ENCODE data around the gene DNAAF8. TPM values are rescaled to one million over a fixed set of nuclear protein-coding genes. Genes with fewer than 3 reads are reported as not detected.

DNAAF8 gene
- total RNA-seq, 1 experiment from 2014 or later: 0.39 TPM

GRCh38 chr16:4714996-4715395, 19.3 kb upstream of the DNAAF8 start:
- no peak overlapping the region for H2AFZ ChIP-seq (ENCODE audit: low read length)
- Mint-ChIP-seq H3K4me1 (peaks cover 18 to 33% of the 10 kb centered on the region in 2 experiments), H3K27ac (no peak overlapping the region), H3K9me3 (no peaks in the 10 kb centered on the region), H3K36me3 (ENCODE audit: insufficient read depth in 1 of 3, low read depth in 3 of 3) (peaks cover 13 to 55% (median 36%) of the 10 kb centered on the region in 3 experiments), H3K27me3 (ENCODE audit: low read depth) (no peaks in the 10 kb centered on the region), H3K4me3 (no peak overlapping the region)
- no peak overlapping the region for H3K9ac ChIP-seq (ENCODE audit: extremely low read depth, insufficient read length, low read length)
- peaks cover 3% of the 10 kb centered on the region; the same call in 1 of the 2 replicates for H3K4me1 ChIP-seq (ENCODE audit: insufficient read depth, low read length)
- H2BK120ac ChIP-seq (ENCODE audit: low read depth, low read length, poor library complexity, severe bottlenecking): no peak overlapping the region
- no peak overlapping the region for H2BK5ac ChIP-seq (ENCODE audit: insufficient read length, low read length)
- no peaks in the 10 kb centered on the region for H4K20me1 ChIP-seq (ENCODE audit: control insufficient read depth, insufficient read depth, insufficient read length)
- no peak overlapping the region for H3K56ac ChIP-seq (ENCODE audit: insufficient read length, low read depth, low read length)
- no peak overlapping the region for H3K18ac ChIP-seq (ENCODE audit: insufficient read length, low read depth, low read length)
- no peak overlapping the region for H2AK5ac ChIP-seq (ENCODE audit: insufficient read length, low read length)
- H3K27ac ChIP-seq (ENCODE audit: insufficient read length, low read depth, low read length): no peak overlapping the region
- H4K8ac ChIP-seq (replicated peaks; ENCODE audit: insufficient read length, low read depth, low read length): no peak overlapping the region
- no peak overlapping the region for H2BK20ac ChIP-seq (ENCODE audit: low read depth, low read length, poor library complexity, severe bottlenecking)
- no peak for TF ChIP-seq CTCF (conservative IDR thresholded peaks at IDR 0.05)
- no peaks in the 10 kb centered on the region for H3K79me1 ChIP-seq (ENCODE audit: insufficient read depth, low read depth, low read length, poor library complexity, severe bottlenecking)
- no CpG with 5 or more reads among the region's 2 CpGs for WGBS (ENCODE audit: extremely low coverage, insufficient read length, low lambda C conversion rate)
- no peak overlapping the region for H3K4me2 ChIP-seq (ENCODE audit: insufficient read depth, insufficient read length, low read length)
- no peaks in the 10 kb centered on the region for H3K79me2 ChIP-seq (ENCODE audit: insufficient read depth, low read length)
- no peak overlapping the region for H4K91ac ChIP-seq (ENCODE audit: insufficient read length, low read depth, low read length)
- H2BK12ac ChIP-seq (ENCODE audit: insufficient read length, low read depth, low read length): no peak overlapping the region
- H3T11ph ChIP-seq (ENCODE audit: low read length): no peak overlapping the region
- DNase-seq: no peak
- H3K23me2 ChIP-seq (ENCODE audit: insufficient read length, low read depth, low read length, poor library complexity, severe bottlenecking): no peaks in the 10 kb centered on the region
- H3K9me3 ChIP-seq (ENCODE audit: control insufficient read depth, low read depth, low read length): no peaks in the 10 kb centered on the region
- H2BK15ac ChIP-seq (ENCODE audit: low read depth, low read length): no peak overlapping the region
- H3K23ac ChIP-seq (ENCODE audit: insufficient read length, low read depth, low read length): no peak overlapping the region
- no peak overlapping the region for H3K14ac ChIP-seq (ENCODE audit: insufficient read depth, low read length)
- H4K5ac ChIP-seq (ENCODE audit: insufficient read length, low read depth, low read length): no peak overlapping the region
- no peaks in the 10 kb centered on the region for H3K27me3 ChIP-seq (ENCODE audit: insufficient read depth, low read length)
- no peak overlapping the region for H3K4ac ChIP-seq (ENCODE audit: low read depth, low read length)
